Caco-2 (cell line): ENCODE results near the gene MBTPS1. TPM values are rescaled to one million over a fixed set of nuclear protein-coding genes. Genes with fewer than 3 reads are reported as not detected.
A peak's percentile ranks its signal among the peaks of the same experiment; 100 is the strongest.

Source experiments
- BruUV-seq: library from RNA; stranded (reverse); fragments of 400-500 nt; replicated peaks from 2 replicates; lab custom pipeline; 2021; lab: Mats Ljungman, UMichigan
- CTCF ChIA-PET: fragments of 300-600 bp; sonication (Branson Sonifier 250); formaldehyde crosslinking; loops from one replicate; lab custom pipeline; 2022; ENCODE audit warnings: antibody characterized with exemption; lab: Charles Lee
- POLR2A ChIA-PET: fragments of 300-600 bp; sonication (Branson Sonifier 250); formaldehyde crosslinking; loops from one replicate; lab custom pipeline; 2022; ENCODE audit warnings: antibody characterized with exemption; lab: Charles Lee
- DNase-seq, 2 experiments: peaks; one replicate each; pipeline versions ENCODE4 v3.0.0 to v3.0.0-alpha.2; 2020 to 2022
- H3K27me3 ChIP-seq: replicated peaks from 2 replicates; pipeline ENCODE4 v1.6.0; 2011; ENCODE audit warnings: low read length; ENCODE audit not compliant: control insufficient read depth, insufficient read depth
- H3K36me3 ChIP-seq: 2 replicates; pipeline ENCODE4 v1.5.1; 2011; ENCODE audit warnings: low read length; ENCODE audit not compliant: control insufficient read depth, insufficient read depth
- H3K4me1 ChIP-seq: fragments of 250-450 bp; sonication (Bioruptor Pico); 2 replicates; pipeline ENCODE4 v1.5.1; 2020; ENCODE audit warnings: mild to moderate bottlenecking
- H3K4me3 ChIP-seq: 2 replicates; pipeline ENCODE4 v1.5.1; 2011; ENCODE audit warnings: low read depth, mild to moderate bottlenecking, control low read depth, low read length
- H3K9me3 ChIP-seq: fragments of 250-450 bp; sonication (Bioruptor Pico); 2 replicates; pipeline ENCODE4 v1.5.1; 2020; ENCODE audit warnings: mild to moderate bottlenecking, moderate library complexity
- H3K27ac Mint-ChIP-seq: one replicate; pipeline ENCODE4 v1.8.0; 2022; ENCODE audit warnings: mixed read lengths; ENCODE audit not compliant: unreplicated experiment
- H3K27me3 Mint-ChIP-seq: one replicate; pipeline ENCODE4 v1.8.0; 2022; ENCODE audit warnings: mixed read lengths; ENCODE audit not compliant: insufficient read depth, unreplicated experiment
- H3K36me3 Mint-ChIP-seq: one replicate; pipeline ENCODE4 v1.8.0; 2022; ENCODE audit warnings: mild to moderate bottlenecking, mixed read lengths; ENCODE audit not compliant: insufficient read depth, unreplicated experiment
- H3K4me1 Mint-ChIP-seq: one replicate; pipeline ENCODE4 v1.8.0; 2022; ENCODE audit warnings: low read depth, mixed read lengths; ENCODE audit not compliant: unreplicated experiment
- H3K4me3 Mint-ChIP-seq: one replicate; pipeline ENCODE4 v1.8.0; 2022; ENCODE audit warnings: mild to moderate bottlenecking, moderate library complexity, mixed read lengths; ENCODE audit not compliant: unreplicated experiment
- H3K9me3 Mint-ChIP-seq: one replicate; pipeline ENCODE4 v1.8.0; 2022; ENCODE audit warnings: mixed read lengths; ENCODE audit not compliant: unreplicated experiment
- intact Hi-C: fragments of 100-400 bp; cut with micrococcal nuclease; formaldehyde crosslinking; loops from one replicate; pipeline ENCODE4 v1.10.0; 2022; ENCODE audit not compliant: unreplicated experiment
- total RNA-seq: library from RNA; stranded (reverse); gene quantifications from 2 replicates; pipeline ENCODE4 v1.2.3, GENCODE V29; 2022
- TF ChIP-seq, protein P1 (sequence below), 2 experiments: fragments of 200-600 bp in 1 of 2; IDR thresholded peaks; 1 replicate in 1 of 2; 2 replicates in 1 of 2; pipeline versions ENCODE4 v1.5.1 to v1.8.0; 2011 to 2022; ENCODE audit warnings: antibody characterized with exemption in 1 of 2, control low read depth in 1 of 2, inconsistent platforms in 1 of 2, low read depth in 1 of 2, low read length in 1 of 2, mild to moderate bottlenecking in 1 of 2, moderate library complexity in 1 of 2; ENCODE audit not compliant: insufficient read depth in 1 of 2, severe bottlenecking in 1 of 2, unreplicated experiment in 1 of 2

MBTPS1 gene
- total RNA-seq, 1 experiment from 2014 or later = 96.4 TPM

DNA sequence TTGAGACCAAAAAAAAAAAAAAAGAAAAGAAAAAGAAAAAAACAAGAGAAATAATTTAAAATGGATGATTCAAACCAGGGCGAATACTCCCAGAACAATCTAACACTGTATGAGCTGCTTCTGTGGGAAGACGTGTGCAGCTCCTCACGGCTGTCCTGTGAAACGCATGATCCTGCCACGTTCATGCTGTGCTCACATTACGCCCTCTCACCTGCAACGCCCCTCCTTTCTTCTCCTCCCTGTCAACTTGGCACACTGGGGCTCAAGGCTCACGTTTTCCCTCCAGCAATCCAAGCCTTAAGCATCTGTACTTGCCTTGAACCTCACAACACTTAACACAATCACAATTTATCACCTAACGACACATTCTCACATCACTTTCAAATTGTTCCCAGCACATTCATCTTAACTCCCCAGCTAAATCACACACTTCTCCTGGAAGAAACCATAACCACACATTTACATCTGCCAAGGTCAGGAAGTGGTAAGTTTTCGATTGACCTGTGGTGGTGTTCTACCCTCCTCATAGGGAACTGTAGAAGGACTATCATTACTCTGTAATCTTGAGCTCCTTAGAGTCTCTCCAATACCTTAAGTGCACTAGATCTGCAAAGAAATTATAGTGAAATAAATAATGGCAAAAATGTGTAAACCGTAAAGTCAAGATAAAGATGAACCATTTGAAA is 29.1 kb downstream of the MBTPS1 start:
- TF ChIP-seq, protein P1, sequence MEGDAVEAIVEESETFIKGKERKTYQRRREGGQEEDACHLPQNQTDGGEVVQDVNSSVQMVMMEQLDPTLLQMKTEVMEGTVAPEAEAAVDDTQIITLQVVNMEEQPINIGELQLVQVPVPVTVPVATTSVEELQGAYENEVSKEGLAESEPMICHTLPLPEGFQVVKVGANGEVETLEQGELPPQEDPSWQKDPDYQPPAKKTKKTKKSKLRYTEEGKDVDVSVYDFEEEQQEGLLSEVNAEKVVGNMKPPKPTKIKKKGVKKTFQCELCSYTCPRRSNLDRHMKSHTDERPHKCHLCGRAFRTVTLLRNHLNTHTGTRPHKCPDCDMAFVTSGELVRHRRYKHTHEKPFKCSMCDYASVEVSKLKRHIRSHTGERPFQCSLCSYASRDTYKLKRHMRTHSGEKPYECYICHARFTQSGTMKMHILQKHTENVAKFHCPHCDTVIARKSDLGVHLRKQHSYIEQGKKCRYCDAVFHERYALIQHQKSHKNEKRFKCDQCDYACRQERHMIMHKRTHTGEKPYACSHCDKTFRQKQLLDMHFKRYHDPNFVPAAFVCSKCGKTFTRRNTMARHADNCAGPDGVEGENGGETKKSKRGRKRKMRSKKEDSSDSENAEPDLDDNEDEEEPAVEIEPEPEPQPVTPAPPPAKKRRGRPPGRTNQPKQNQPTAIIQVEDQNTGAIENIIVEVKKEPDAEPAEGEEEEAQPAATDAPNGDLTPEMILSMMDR (IDR thresholded peaks at IDR 0.05; ENCODE audit: insufficient read depth in 1 of 2, low read depth in 1 of 2, low read length in 1 of 2, severe bottlenecking in 1 of 2, unreplicated experiment in 1 of 2) = no peak
- Histone ChIP-seq H3K4me1 (no peaks in the 10 kb centered on the region), H3K36me3 (peaks cover 7% of the 10 kb centered on the region), H3K4me3 (no peak overlapping the region), H3K9me3 (no peaks in the 10 kb centered on the region), H3K27me3 (no peaks in the 10 kb centered on the region)
- Mint-ChIP-seq H3K4me1 (no peaks in the 10 kb centered on the region), H3K27ac (no peak overlapping the region), H3K4me3 (no peak overlapping the region), H3K27me3 (no peaks in the 10 kb centered on the region), H3K36me3 (peaks cover 84% of the 10 kb centered on the region), H3K9me3 (no peaks in the 10 kb centered on the region)
- ChIA-PET CTCF (interaction anchor here (0.6 to 0.7 kb wide), 2 partner anchors 43 to 346 kb away, joined by 3 to 4 read pairs; no protein-coding TSS in a partner anchor), POLR2A (no interaction called here)
- no TSS peak for BruUV-seq
- intact Hi-C loops = loop anchor here (10.0 kb wide), 1 partner anchor 397 kb away; no protein-coding TSS in a partner anchor
- DNase-seq = no peak

DNA sequence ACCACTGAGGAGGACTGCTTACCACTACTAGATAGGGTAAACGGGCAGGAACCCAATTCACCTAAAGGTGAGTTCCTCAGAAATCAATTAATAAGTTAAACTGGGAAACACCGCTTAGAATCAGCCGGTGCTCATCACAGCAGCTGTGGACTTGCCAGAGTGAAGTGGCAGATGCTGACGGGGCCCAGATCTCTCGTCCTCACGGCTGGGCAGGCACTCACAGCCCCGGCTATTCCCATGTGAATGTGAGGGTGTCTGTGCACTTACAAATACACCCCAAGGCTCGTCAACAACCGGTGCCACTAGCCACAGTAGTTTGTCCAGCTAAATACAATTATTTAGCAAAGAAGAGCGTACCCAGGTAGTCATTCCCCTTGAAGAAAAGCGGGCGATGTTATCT is 29.7 kb downstream of the MBTPS1 start:
- Histone ChIP-seq H3K4me3 (no peak overlapping the region), H3K36me3 (peaks cover 8% of the 10 kb centered on the region), H3K4me1 (no peaks in the 10 kb centered on the region), H3K27me3 (no peaks in the 10 kb centered on the region), H3K9me3 (no peaks in the 10 kb centered on the region)
- POLR2A ChIA-PET = no interaction called here
- BruUV-seq = no TSS peak
- intact Hi-C loops = loop anchor here (10.0 kb wide), 1 partner anchor 398 kb away; no protein-coding TSS in a partner anchor
- Mint-ChIP-seq H3K27me3 (no peaks in the 10 kb centered on the region), H3K9me3 (no peaks in the 10 kb centered on the region), H3K4me1 (no peaks in the 10 kb centered on the region), H3K36me3 (peaks cover 87% of the 10 kb centered on the region), H3K27ac (no peak overlapping the region), H3K4me3 (no peak overlapping the region)
- no peak for DNase-seq
- CTCF ChIA-PET = interaction anchor here (0.6 to 1.9 kb wide), 3 partner anchors 43 to 345 kb away, joined by 3 to 7 read pairs (median 4); partner anchors contain the start of gene TAF1C
- TF ChIP-seq, protein P1 (IDR thresholded peaks at IDR 0.05; ENCODE audit: insufficient read depth in 1 of 2, low read depth in 1 of 2, low read length in 1 of 2, severe bottlenecking in 1 of 2, unreplicated experiment in 1 of 2) = no peak

GRCh38 chr16:84086341-84086740 is 30.4 kb downstream of the MBTPS1 start:
- Mint-ChIP-seq H3K27me3 (no peaks in the 10 kb centered on the region), H3K9me3 (no peaks in the 10 kb centered on the region), H3K36me3 (peaks cover 92% of the 10 kb centered on the region), H3K27ac (no peak overlapping the region), H3K4me3 (no peak overlapping the region), H3K4me1 (no peaks in the 10 kb centered on the region)
- peak in 1 of 2 experiments; percentile 17 for DNase-seq
- ChIA-PET POLR2A (no interaction called here), CTCF (interaction anchor here (0.5 to 1.9 kb wide), 2 partner anchors 101 to 159 kb away, joined by 4 to 7 read pairs; partner anchors contain the start of gene TAF1C)
- no TSS peak for BruUV-seq
- TF ChIP-seq, protein P1 (IDR thresholded peaks at IDR 0.05; ENCODE audit: insufficient read depth in 1 of 2, low read depth in 1 of 2, low read length in 1 of 2, severe bottlenecking in 1 of 2, unreplicated experiment in 1 of 2) = peak in 1 of 2 experiments; percentile 3
- Histone ChIP-seq H3K36me3 (peaks cover 12% of the 10 kb centered on the region), H3K4me1 (no peaks in the 10 kb centered on the region), H3K4me3 (no peak overlapping the region), H3K27me3 (no peaks in the 10 kb centered on the region), H3K9me3 (no peaks in the 10 kb centered on the region)
- intact Hi-C loops = loop anchor here (10.0 kb wide), 1 partner anchor 398 kb away; no protein-coding TSS in a partner anchor
